SK-N-SH (cell line): Measurements from ENCODE around the gene NCAPH2. TPM values are rescaled to one million over a fixed set of nuclear protein-coding genes. Genes with fewer than 3 reads are reported as not detected.

Source experiments
- CTCF ChIA-PET: fragments of 300-600, 350-600 bp; formaldehyde crosslinking; extraction: SDS; loops from one replicate; lab custom pipeline; 2021; lab: Yijun Ruan, JAX
- POLR2A ChIA-PET: fragments of 350-600 bp; sonication (Branson Sonifier 250); formaldehyde crosslinking; extraction: SDS; loops from one replicate; lab custom pipeline; 2020; ENCODE audit warnings: antibody characterized with exemption, inconsistent platforms; lab: Yijun Ruan, JAX
- DNase-seq: peaks from one replicate; pipeline ENCODE4 v3.0.0; 2012
- H2AFZ ChIP-seq: fragments of 200-600 bp; sonication (generic); 2 replicates; pipeline ENCODE4 v1.8.1; 2016; ENCODE audit warnings: antibody characterized with exemption, mild to moderate bottlenecking, low read depth
- H3F3A ChIP-seq: fragments of 200-600 bp; sonication (generic); replicated peaks from 2 replicates; pipeline ENCODE3; 2016; ENCODE audit warnings: antibody characterized with exemption, mild to moderate bottlenecking; ENCODE audit not compliant: insufficient read depth
- H3K27ac ChIP-seq, 2 experiments: fragments of 200-500 bp in 1 of 2; fragments of 200-600 bp in 1 of 2; sonication (Bioruptor generic) in 1 of 2; sonication (generic), shearing (Covaris generic) in 1 of 2; 2 replicates each; pipeline versions ENCODE4 v1.5.1 to v1.6.1; 2014 to 2016; ENCODE audit warnings: low read depth in 2 of 2, inconsistent platforms in 1 of 2, low read length in 1 of 2, mild to moderate bottlenecking in 1 of 2, mixed read lengths in 1 of 2
- H3K27me3 ChIP-seq: fragments of 200-600 bp; sonication (generic), shearing (Covaris generic); 2 replicates; pipeline ENCODE4 v1.6.1; 2016; ENCODE audit warnings: mixed run types; ENCODE audit not compliant: insufficient read depth
- H3K36me3 ChIP-seq, 2 experiments: fragments of 200-500 bp in 1 of 2; fragments of 200-600 bp in 1 of 2; sonication (Bioruptor generic) in 1 of 2; sonication (generic) in 1 of 2; replicated peaks in 1 of 2; 2 replicates each; pipeline versions ENCODE3 to v1.5.1; 2014 to 2016; ENCODE audit warnings: low read length in 1 of 2, mild to moderate bottlenecking in 1 of 2; ENCODE audit not compliant: insufficient read depth in 2 of 2, control insufficient read depth in 1 of 2
- H3K4me1 ChIP-seq, 2 experiments: fragments of 200-500 bp in 1 of 2; fragments of 200-600 bp in 1 of 2; sonication (Bioruptor generic) in 1 of 2; sonication (generic), shearing (Covaris generic) in 1 of 2; 2 replicates each; pipeline versions ENCODE4 v1.5.1 to v1.6.1; 2014 to 2016; ENCODE audit warnings: low read depth in 1 of 2, low read length in 1 of 2, mixed run types in 1 of 2; ENCODE audit not compliant: insufficient read depth in 2 of 2, control insufficient read depth in 1 of 2
- H3K4me2 ChIP-seq: fragments of 200-600 bp; sonication (generic), shearing (Covaris generic); 2 replicates; pipeline ENCODE4 v1.6.1; 2017; ENCODE audit warnings: mixed run types
- H3K4me3 ChIP-seq, 2 experiments: fragments of 200-500 bp in 1 of 2; fragments of 200-600 bp in 1 of 2; sonication (Bioruptor generic) in 1 of 2; sonication (generic), shearing (Covaris generic) in 1 of 2; 2 replicates each; pipeline versions ENCODE4 v1.5.1 to v1.8.1; 2014 to 2016; ENCODE audit warnings: low read depth in 2 of 2, inconsistent platforms in 1 of 2, low read length in 1 of 2, mild to moderate bottlenecking in 1 of 2, mixed read lengths in 1 of 2, moderate library complexity in 1 of 2
- H3K79me2 ChIP-seq: fragments of 200-600 bp; sonication (generic); 2 replicates; pipeline ENCODE4 v1.8.1; 2017; ENCODE audit warnings: mild to moderate bottlenecking; ENCODE audit not compliant: insufficient read depth
- H3K9ac ChIP-seq: fragments of 200-600 bp; sonication (generic); 2 replicates; pipeline ENCODE4 v1.6.1; 2017; ENCODE audit warnings: mixed run types
- H3K9me2 ChIP-seq: fragments of 200-600 bp; sonication (generic); 2 replicates; pipeline ENCODE4 v1.6.1; 2017; ENCODE audit warnings: mixed run types
- H3K9me3 ChIP-seq: fragments of 200-600 bp; sonication (generic); 2 replicates; pipeline ENCODE4 v1.6.1; 2017; ENCODE audit warnings: mixed run types, mild to moderate bottlenecking, moderate library complexity
- H4K20me1 ChIP-seq: fragments of 200-600 bp; sonication (generic); 2 replicates; pipeline ENCODE4 v1.6.1; 2017; ENCODE audit warnings: mild to moderate bottlenecking, mixed run types; ENCODE audit not compliant: insufficient read depth
- CHD2 ChIP-seq: fragments of 150-350 bp; IDR thresholded peaks from 2 replicates; pipeline ENCODE4 v1.6.1; 2018; ENCODE audit warnings: low read length; ENCODE audit not compliant: partially characterized antibody
- ELF1 ChIP-seq: IDR thresholded peaks from 2 replicates; pipeline ENCODE4 v1.4.0; 2012
- FOSL2 ChIP-seq: IDR thresholded peaks from 2 replicates; pipeline ENCODE4 v1.4.0; 2012; ENCODE audit warnings: low read depth, mild to moderate bottlenecking, moderate library complexity, borderline replicate concordance
- FOXJ3 ChIP-seq: sonication (generic); formaldehyde crosslinking; IDR thresholded peaks from 2 replicates; pipeline ENCODE4 v1.5.1; 2020; ENCODE audit warnings: mild to moderate bottlenecking, missing genetic modification reagents
- IRF3 ChIP-seq: fragments of 150-350 bp; IDR thresholded peaks from 2 replicates; pipeline ENCODE4 v1.6.1; 2016; ENCODE audit warnings: mild to moderate bottlenecking, low read depth, low read length
- JUND ChIP-seq: IDR thresholded peaks from 2 replicates; pipeline ENCODE4 v1.4.0; 2012
- MEF2A ChIP-seq: IDR thresholded peaks from 2 replicates; pipeline ENCODE4 v1.4.0; 2012; ENCODE audit warnings: low read depth, borderline replicate concordance
- MXI1 ChIP-seq: IDR thresholded peaks from 2 replicates; pipeline ENCODE4 v1.6.1; 2012; ENCODE audit warnings: mild to moderate bottlenecking, low read depth, low read length, improper control_type of control experiment
- NFIC ChIP-seq: IDR thresholded peaks from 2 replicates; pipeline ENCODE4 v1.4.0; 2012; ENCODE audit warnings: borderline replicate concordance
- RAD21 ChIP-seq: IDR thresholded peaks from 2 replicates; pipeline ENCODE4 v1.6.1; 2012; ENCODE audit warnings: mild to moderate bottlenecking, low read length
- RCOR1 ChIP-seq: fragments of 150-350 bp; IDR thresholded peaks from 2 replicates; pipeline ENCODE4 v1.6.1; 2017; ENCODE audit warnings: antibody characterized with exemption, low read length
- SIN3A ChIP-seq: IDR thresholded peaks from 2 replicates; pipeline ENCODE4 v1.6.1; 2012; ENCODE audit warnings: low read depth, mild to moderate bottlenecking, low read length, moderate library complexity, borderline replicate concordance
- SMC3 ChIP-seq: IDR thresholded peaks from 2 replicates; pipeline ENCODE4 v1.6.1; 2012; ENCODE audit warnings: low read depth, low read length, improper control_type of control experiment
- TCF12 ChIP-seq: IDR thresholded peaks from 2 replicates; pipeline ENCODE4 v1.4.0; 2012
- TEAD4 ChIP-seq: IDR thresholded peaks from 2 replicates; pipeline ENCODE4 v1.4.0; 2012; ENCODE audit warnings: mild to moderate bottlenecking, borderline replicate concordance; ENCODE audit not compliant: insufficient read depth
- WGBS: methylation state at CpG from one replicate; pipeline ENCODE4 v1.1.6; 2017; ENCODE audit warnings: low lambda C conversion rate; 5-methylcytosine and 5-hydroxymethylcytosine counted together
- polyA plus RNA-seq, 3 experiments: library from polyadenylated mRNA; depleted of rRNA; stranded (reverse); fragments of >200 nt; gene quantifications; 2 replicates each; pipeline ENCODE4 v1.2.3, GENCODE V29; 2012
- TF ChIP-seq, protein P1 (sequence below): IDR thresholded peaks from 2 replicates; pipeline ENCODE4 v1.4.0; 2012; ENCODE audit warnings: low read depth, borderline replicate concordance
- TF ChIP-seq, protein P2 (sequence below): IDR thresholded peaks from 2 replicates; pipeline ENCODE4 v1.4.0; 2012; ENCODE audit warnings: low read depth, borderline replicate concordance

NCAPH2 gene
- polyA plus RNA-seq, 1 of the 3 experiments (the other 2 are of a cell fraction), result 22.4 TPM

DNA sequence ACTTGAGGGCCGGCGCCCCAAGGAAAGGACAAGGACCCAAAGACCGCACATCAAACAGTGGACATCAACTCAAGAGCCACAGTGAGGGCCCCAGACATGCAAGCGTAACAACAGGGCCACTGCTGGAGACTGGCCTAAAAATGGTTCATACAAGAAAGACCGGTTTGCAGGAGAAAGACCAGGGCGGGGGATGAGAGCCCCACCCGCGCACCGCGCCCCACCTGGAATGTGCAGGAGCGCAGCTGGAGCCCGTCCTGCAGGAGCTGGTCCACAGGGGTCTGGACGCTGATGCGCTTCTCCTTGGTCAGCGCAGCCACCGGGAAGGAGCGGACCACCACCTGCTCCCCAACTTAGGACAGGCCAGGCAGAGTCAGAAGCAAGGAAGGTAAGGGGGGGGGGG is 47.1 kb upstream of the NCAPH2 start:
- H3K27me3 ChIP-seq, result no peaks in the 10 kb centered on the region
- POLR2A ChIA-PET, result no interaction called here
- no peak for DNase-seq
- CTCF ChIA-PET, result interaction anchor here (1.1 kb wide), 1 partner anchor 69 kb away, joined by 3 read pairs; no protein-coding TSS in a partner anchor
- no peak overlapping the region for H3K4me3 ChIP-seq
- H4K20me1 ChIP-seq, result no peaks in the 10 kb centered on the region
- 95% methylated on average over 7 of the region's 17 CpGs for WGBS
- H3K9me2 ChIP-seq, result no peaks in the 10 kb centered on the region
- H3K9ac ChIP-seq, result no peak overlapping the region
- no peaks in the 10 kb centered on the region for H3F3A ChIP-seq
- H3K79me2 ChIP-seq, result no peaks in the 10 kb centered on the region
- no peaks in the 10 kb centered on the region for H3K4me1 ChIP-seq
- TF ChIP-seq ELF1, result no peak
- H3K36me3 ChIP-seq, result peaks cover 0 to 82% of the 10 kb centered on the region in 2 experiments
- no peak overlapping the region for H2AFZ ChIP-seq
- H3K9me3 ChIP-seq, result no peaks in the 10 kb centered on the region
- H3K27ac ChIP-seq, result no peak overlapping the region
- H3K4me2 ChIP-seq, result no peak overlapping the region

DNA sequence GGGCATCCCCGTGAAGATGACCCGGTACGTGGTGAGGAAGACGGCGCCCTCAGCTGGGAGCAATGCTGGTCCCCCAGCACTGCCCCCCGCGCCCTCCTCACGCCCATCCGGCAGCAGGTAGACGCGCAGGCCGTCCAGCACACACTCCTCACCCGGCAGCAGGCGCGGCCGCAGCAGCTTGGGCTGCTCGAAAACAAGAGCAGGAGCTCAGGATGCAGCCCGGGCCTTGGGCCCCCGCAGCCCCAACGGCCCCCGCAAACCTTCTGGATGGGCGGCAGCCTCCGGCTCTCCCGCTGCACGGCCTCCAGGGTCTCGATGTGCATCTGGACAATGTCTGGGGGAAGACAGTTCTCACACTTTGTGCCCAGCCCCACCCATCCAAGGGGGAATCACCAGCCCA is 46.5 kb upstream of the NCAPH2 start:
- TF ChIP-seq MEF2A (no peak), NFIC (no peak), SIN3A (no peak), FOXJ3 (CRISPR knock-in tag) (no peak), CHD2 (no peak), IRF3 (no peak), RAD21 (no peak)
- TF ChIP-seq, protein P1, sequence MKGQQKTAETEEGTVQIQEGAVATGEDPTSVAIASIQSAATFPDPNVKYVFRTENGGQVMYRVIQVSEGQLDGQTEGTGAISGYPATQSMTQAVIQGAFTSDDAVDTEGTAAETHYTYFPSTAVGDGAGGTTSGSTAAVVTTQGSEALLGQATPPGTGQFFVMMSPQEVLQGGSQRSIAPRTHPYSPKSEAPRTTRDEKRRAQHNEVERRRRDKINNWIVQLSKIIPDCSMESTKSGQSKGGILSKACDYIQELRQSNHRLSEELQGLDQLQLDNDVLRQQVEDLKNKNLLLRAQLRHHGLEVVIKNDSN, result no peak
- CTCF ChIA-PET, result no interaction called here

DNA sequence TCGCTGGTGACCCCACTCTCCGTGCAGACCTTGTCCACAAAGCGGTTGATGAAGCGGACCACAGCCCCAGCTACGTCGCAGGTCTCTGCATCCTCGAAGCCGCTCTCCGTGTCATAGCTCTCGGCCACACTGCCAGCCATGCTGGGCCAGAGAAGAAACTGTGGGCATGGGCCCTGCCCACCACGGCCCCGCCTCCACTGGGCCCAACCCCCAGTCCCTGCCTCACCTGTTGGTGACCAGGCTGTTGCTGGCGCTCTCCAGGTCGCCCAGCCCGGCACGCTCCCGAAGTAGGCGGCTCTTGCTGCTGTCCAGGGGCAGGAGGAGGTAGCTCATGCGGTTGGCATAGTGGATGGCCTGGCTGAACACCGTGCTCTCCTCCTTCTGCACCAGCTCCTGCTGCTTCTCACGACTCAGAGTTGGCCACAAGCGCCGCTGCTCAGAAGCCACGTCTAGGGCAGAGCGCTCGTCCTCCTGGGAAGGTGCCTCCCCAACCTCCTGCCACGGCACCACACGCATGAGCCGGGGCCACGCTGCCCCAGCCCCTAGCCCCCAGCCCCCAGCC is 46.0 kb upstream of the NCAPH2 start:
- Histone ChIP-seq H3K27me3 (no peaks in the 10 kb centered on the region), H2AFZ (no peak overlapping the region), H3K9me3 (no peaks in the 10 kb centered on the region), H3K9me2 (no peaks in the 10 kb centered on the region), H3K4me1 (no peaks in the 10 kb centered on the region), H3K9ac (no peak overlapping the region), H4K20me1 (no peaks in the 10 kb centered on the region), H3K4me3 (no peak overlapping the region), H3F3A (no peaks in the 10 kb centered on the region), H3K79me2 (no peaks in the 10 kb centered on the region; the same call in 1 of the 2 replicates), H3K4me2 (no peak overlapping the region), H3K36me3 (peaks cover 0 to 89% of the 10 kb centered on the region in 2 experiments), H3K27ac (no peak overlapping the region)
- CTCF ChIA-PET, result no interaction called here
- 94% methylated on average over 16 of the region's 30 CpGs for WGBS
- TF ChIP-seq TCF12 (no peak), JUND (no peak), MEF2A (no peak), RCOR1 (no peak), CHD2 (no peak), IRF3 (no peak), TEAD4 (no peak), FOSL2 (no peak), SIN3A (no peak), SMC3 (no peak), MXI1 (no peak)
- TF ChIP-seq, protein P2, sequence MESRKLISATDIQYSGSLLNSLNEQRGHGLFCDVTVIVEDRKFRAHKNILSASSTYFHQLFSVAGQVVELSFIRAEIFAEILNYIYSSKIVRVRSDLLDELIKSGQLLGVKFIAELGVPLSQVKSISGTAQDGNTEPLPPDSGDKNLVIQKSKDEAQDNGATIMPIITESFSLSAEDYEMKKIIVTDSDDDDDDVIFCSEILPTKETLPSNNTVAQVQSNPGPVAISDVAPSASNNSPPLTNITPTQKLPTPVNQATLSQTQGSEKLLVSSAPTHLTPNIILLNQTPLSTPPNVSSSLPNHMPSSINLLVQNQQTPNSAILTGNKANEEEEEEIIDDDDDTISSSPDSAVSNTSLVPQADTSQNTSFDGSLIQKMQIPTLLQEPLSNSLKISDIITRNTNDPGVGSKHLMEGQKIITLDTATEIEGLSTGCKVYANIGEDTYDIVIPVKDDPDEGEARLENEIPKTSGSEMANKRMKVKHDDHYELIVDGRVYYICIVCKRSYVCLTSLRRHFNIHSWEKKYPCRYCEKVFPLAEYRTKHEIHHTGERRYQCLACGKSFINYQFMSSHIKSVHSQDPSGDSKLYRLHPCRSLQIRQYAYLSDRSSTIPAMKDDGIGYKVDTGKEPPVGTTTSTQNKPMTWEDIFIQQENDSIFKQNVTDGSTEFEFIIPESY, result no peak
- POLR2A ChIA-PET, result no interaction called here
- DNase-seq, result no peak

More for the DNA sequence above, 46.5 kb upstream of the NCAPH2 start:
- H3K9ac ChIP-seq, result no peak overlapping the region
- H3K9me3 ChIP-seq, result no peaks in the 10 kb centered on the region
- WGBS, result 100% methylated on average over 8 of the region's 26 CpGs
- H2AFZ ChIP-seq, result no peak overlapping the region
- no peaks in the 10 kb centered on the region for H4K20me1 ChIP-seq
- no peaks in the 10 kb centered on the region for H3K9me2 ChIP-seq
- no peak for DNase-seq
- peaks cover 0 to 86% of the 10 kb centered on the region in 2 experiments for H3K36me3 ChIP-seq
- H3K27me3 ChIP-seq, result no peaks in the 10 kb centered on the region
- H3F3A ChIP-seq, result no peaks in the 10 kb centered on the region
- POLR2A ChIA-PET, result no interaction called here
- H3K4me2 ChIP-seq, result no peak overlapping the region
- H3K4me3 ChIP-seq, result no peak overlapping the region
- H3K79me2 ChIP-seq, result no peaks in the 10 kb centered on the region
- no peak overlapping the region for H3K27ac ChIP-seq
- H3K4me1 ChIP-seq, result no peaks in the 10 kb centered on the region
